ENCODE measurements around the gene ISG15.

Gene ISG15

GRCh38 chr1:1042835-1043234 is 29.5 kb downstream of the ISG15 start:
- H3K4me3 ChIP-seq (ENCODE audit: low read depth, low read length, poor library complexity, severe bottlenecking), result no peak overlapping the region
- TF ChIP-seq CTCF (IDR thresholded peaks at IDR 0.05; ENCODE audit: low read length), result no peak
- TF ChIP-seq EZH2 (IDR thresholded peaks at IDR 0.05; ENCODE audit: borderline replicate concordance, low read length), result no peak
- no peaks in the 10 kb centered on the region for H3K4me1 ChIP-seq (ENCODE audit: insufficient read depth, low read length, severe bottlenecking)
- no peak overlapping the region for H3K27ac ChIP-seq (ENCODE audit: low read depth, low read length, poor library complexity, severe bottlenecking)
- H3K9me2 ChIP-seq (ENCODE audit: low read depth, low read length), result no peaks in the 10 kb centered on the region
- no peaks in the 10 kb centered on the region for H3K9me3 ChIP-seq (ENCODE audit: low read length)
- H3K27me3 ChIP-seq (ENCODE audit: insufficient read depth, low read length), result no peaks in the 10 kb centered on the region
- no peak overlapping the region for H2AFZ ChIP-seq (ENCODE audit: low read length)
- no peak overlapping the region for H3K9ac ChIP-seq (ENCODE audit: low read length)
- no peaks in the 10 kb centered on the region for H3K36me3 ChIP-seq (ENCODE audit: insufficient read depth, low read length)
- H3F3A ChIP-seq (ENCODE audit: insufficient read depth, low read length), result no peaks in the 10 kb centered on the region
- H3K79me2 ChIP-seq (ENCODE audit: insufficient read depth, low read length), result no peaks in the 10 kb centered on the region
- no peaks in the 10 kb centered on the region for H4K20me1 ChIP-seq (ENCODE audit: insufficient read depth, low read length)
- no peak overlapping the region for H3K4me2 ChIP-seq (ENCODE audit: low read length)

GRCh38 chr1:1043411-1043810 is 30.1 kb downstream of the ISG15 start:
- no peaks in the 10 kb centered on the region for H4K20me1 ChIP-seq (ENCODE audit: insufficient read depth, low read length)
- H3K36me3 ChIP-seq (ENCODE audit: insufficient read depth, low read length), result no peaks in the 10 kb centered on the region
- H3K27ac ChIP-seq (ENCODE audit: low read depth, low read length, poor library complexity, severe bottlenecking), result no peak overlapping the region
- no peaks in the 10 kb centered on the region for H3K27me3 ChIP-seq (ENCODE audit: insufficient read depth, low read length)
- no peaks in the 10 kb centered on the region for H3F3A ChIP-seq (ENCODE audit: insufficient read depth, low read length)
- H3K4me1 ChIP-seq (ENCODE audit: insufficient read depth, low read length, severe bottlenecking), result no peaks in the 10 kb centered on the region
- H2AFZ ChIP-seq (ENCODE audit: low read length), result no peak overlapping the region
- no peak overlapping the region for H3K4me3 ChIP-seq (ENCODE audit: low read depth, low read length, poor library complexity, severe bottlenecking)
- no peak overlapping the region for H3K9ac ChIP-seq (ENCODE audit: low read length)
- TF ChIP-seq CTCF (IDR thresholded peaks at IDR 0.05; ENCODE audit: low read length), result no peak
- no peak for TF ChIP-seq EZH2 (IDR thresholded peaks at IDR 0.05; ENCODE audit: borderline replicate concordance, low read length)
- no peaks in the 10 kb centered on the region for H3K9me3 ChIP-seq (ENCODE audit: low read length)
- H3K79me2 ChIP-seq (ENCODE audit: insufficient read depth, low read length), result no peaks in the 10 kb centered on the region
- no peak overlapping the region for H3K4me2 ChIP-seq (ENCODE audit: low read length)
- no peaks in the 10 kb centered on the region for H3K9me2 ChIP-seq (ENCODE audit: low read depth, low read length)

GRCh38 chr1:1043921-1044320 is 30.6 kb downstream of the ISG15 start:
- H3K27me3 ChIP-seq (ENCODE audit: insufficient read depth, low read length), result no peaks in the 10 kb centered on the region
- no peaks in the 10 kb centered on the region for H3K9me2 ChIP-seq (ENCODE audit: low read depth, low read length)
- no peak overlapping the region for H3K27ac ChIP-seq (ENCODE audit: low read depth, low read length, poor library complexity, severe bottlenecking)
- H3K9ac ChIP-seq (ENCODE audit: low read length), result no peak overlapping the region
- no peak overlapping the region for H2AFZ ChIP-seq (ENCODE audit: low read length)
- no peaks in the 10 kb centered on the region for H3K4me1 ChIP-seq (ENCODE audit: insufficient read depth, low read length, severe bottlenecking)
- no peaks in the 10 kb centered on the region for H3K9me3 ChIP-seq (ENCODE audit: low read length)
- no peak overlapping the region for H3K4me3 ChIP-seq (ENCODE audit: low read depth, low read length, poor library complexity, severe bottlenecking)
- no peak for TF ChIP-seq CTCF (IDR thresholded peaks at IDR 0.05; ENCODE audit: low read length)
- no peak for TF ChIP-seq EZH2 (IDR thresholded peaks at IDR 0.05; ENCODE audit: borderline replicate concordance, low read length)
- no peak overlapping the region for H3K4me2 ChIP-seq (ENCODE audit: low read length)
- no peaks in the 10 kb centered on the region for H3K79me2 ChIP-seq (ENCODE audit: insufficient read depth, low read length)
- H3K36me3 ChIP-seq (ENCODE audit: insufficient read depth, low read length), result no peaks in the 10 kb centered on the region
- no peaks in the 10 kb centered on the region for H4K20me1 ChIP-seq (ENCODE audit: insufficient read depth, low read length)
- H3F3A ChIP-seq (ENCODE audit: insufficient read depth, low read length), result no peaks in the 10 kb centered on the region
